Measurements from ENCODE around the gene RBMS3.
"Not testable (repeated sequence)": the region's sequence is repeated elsewhere in the genome, so short reads cannot be mapped to it uniquely, and the experiment has no call there.

RBMS3 gene

GRCh38 chr3:30050116-30050515, 769.2 kb downstream of the RBMS3 start:
- DNase-seq = not testable (repeated sequence)

GRCh38 chr3:30059240-30059639, 778.4 kb downstream of the RBMS3 start:
- DNase-seq = no peak

All from T-helper 1 cell (primary cell).